Transverse colon (tissue), 4 donors: ENCODE measurements around the gene KSR1. TPM values are rescaled to one million over a fixed set of nuclear protein-coding genes. Genes with fewer than 3 reads are reported as not detected.

Experiments used
- DNase-seq: peaks from one replicate; pipeline ENCODE4 v3.0.0-alpha.2; 2019
- H3K27ac ChIP-seq, 4 donors: fragments of 200-600 bp; sonication (generic); 2 replicates each; pipeline ENCODE4 v1.5.1; 2016 to 2018; ENCODE audit warnings: inconsistent platforms in 4 of 4
- H3K27me3 ChIP-seq: fragments of 200-600 bp; sonication (generic); 2 replicates; pipeline ENCODE4 v1.5.1; 2017; ENCODE audit warnings: inconsistent platforms
- H3K36me3 ChIP-seq, 4 donors: fragments of 200-600 bp; sonication (generic); 2 replicates each; pipeline ENCODE4 v1.5.1; 2017 to 2019; ENCODE audit warnings: inconsistent platforms in 4 of 4
- H3K4me1 ChIP-seq, 4 donors: fragments of 200-600 bp; sonication (generic); 2 replicates each; pipeline ENCODE4 v1.5.1; 2017 to 2020; ENCODE audit warnings: inconsistent platforms in 4 of 4
- H3K4me3 ChIP-seq, 4 donors: fragments of 200-600 bp; sonication (generic); 1 replicate in 1 of 4; 2 replicates in 3 of 4; pipeline versions ENCODE4 v1.5.1 to v1.6.1; 2017 to 2019; ENCODE audit warnings: inconsistent platforms in 4 of 4
- H3K9me3 ChIP-seq, 2 donors: fragments of 200-600 bp; sonication (generic); 2 replicates each; pipeline ENCODE4 v1.5.1; 2017 to 2019; ENCODE audit warnings: inconsistent platforms in 2 of 2
- CTCF ChIP-seq, 5 experiments: fragments of 200-600 bp in 3 of 5; fragments of 450-650 bp in 2 of 5; sonication (generic) in 3 of 5; IDR thresholded peaks; 1 replicate in 2 of 5; 2 replicates in 3 of 5; pipeline ENCODE4 v1.5.1; 2016 to 2017; ENCODE audit warnings: antibody characterized with exemption in 5 of 5, inconsistent platforms in 3 of 5, mild to moderate bottlenecking in 2 of 5, moderate library complexity in 1 of 5
- EP300 ChIP-seq: sonication (generic); formaldehyde crosslinking; IDR thresholded peaks from one replicate; pipeline ENCODE4 v1.6.1; 2017; ENCODE audit warnings: antibody characterized with exemption, low read depth
- POLR2A ChIP-seq: fragments of 450-650 bp; IDR thresholded peaks from one replicate; pipeline ENCODE4 v1.6.1; 2016; ENCODE audit warnings: antibody characterized with exemption, mild to moderate bottlenecking, moderate library complexity
- POLR2AphosphoS5 ChIP-seq, 3 donors: sonication (generic); formaldehyde crosslinking; IDR thresholded peaks; one replicate each; pipeline ENCODE4 v1.6.1; 2016; ENCODE audit warnings: antibody characterized with exemption in 3 of 3
- WGBS, 2 donors: methylation state at CpG; one replicate each; pipeline ENCODE4 v1.1.5; 2018; ENCODE audit warnings: low coverage in 1 of 2; 5-methylcytosine and 5-hydroxymethylcytosine counted together
- in situ Hi-C, 4 donors: fragments of 200-750 bp; cut with MboI; loops; one replicate each; pipeline versions ENCODE4 v1.15.0 to v1.15.1; 2017; ENCODE audit warnings: low sequenced_read_pairs in 3 of 4, low pct_ligation_motif_present in 1 of 4, low pct_unique_long_range_greater_than_20kb in 1 of 4
- intact Hi-C: fragments of 100-400 bp; cut with DNase I; formaldehyde crosslinking; loops from one replicate; pipeline ENCODE4 v1.15.1; 2023; ENCODE audit warnings: low total_unique reads
- total RNA-seq, 4 donors: library from RNA; depleted of rRNA; stranded (reverse); fragments of >200 nt; gene quantifications; one replicate each; pipeline ENCODE4 v1.1.0, GENCODE V29; 2016

KSR1 gene
- total RNA-seq, 4 donors from 2014 or later, result 8.2 to 55.7 (median 30.9) TPM

- H3K27me3 ChIP-seq, result no peaks in the 10 kb centered on the region
- intact Hi-C loops, result no loop called here
- no peak overlapping the region for H3K27ac ChIP-seq
- no peaks in the 10 kb centered on the region for H3K9me3 ChIP-seq
- no peak for DNase-seq
- TF ChIP-seq CTCF (IDR thresholded peaks at IDR 0.05) (no peak), POLR2A (no peak), POLR2AphosphoS5 (IDR thresholded peaks at IDR 0.05) (no peak), EP300 (no peak)
- H3K36me3 ChIP-seq, result no peaks in the 10 kb centered on the region
- H3K4me3 ChIP-seq, result no peak overlapping the region
- in situ Hi-C loops, result loop anchor here in 1 of 4 donors (25.0 kb wide), 1 partner anchor 163 kb away; no protein-coding TSS in a partner anchor
- WGBS, 2 donors, result 62 to 80% methylated on average over 1 to 2 of the region's 2 CpGs
- peaks cover 3 to 39% (median 9%) of the 10 kb centered on the region in 4 donors for H3K4me1 ChIP-seq
Measured at GRCh38 chr17:27525316-27525715, 69.1 kb downstream of the KSR1 start.

GRCh38 chr17:27525836-27526603 lies 69.8 kb downstream of the KSR1 start:
- intact Hi-C loops, result no loop called here
- no peak for TF ChIP-seq EP300
- in situ Hi-C loops, result loop anchor here in 1 of 4 donors (25.0 kb wide), 1 partner anchor 164 kb away; no protein-coding TSS in a partner anchor
- Histone ChIP-seq H3K27ac (no peak overlapping the region), H3K4me1 (peaks cover 3 to 38% (median 7%) of the 10 kb centered on the region in 4 donors), H3K27me3 (no peaks in the 10 kb centered on the region), H3K9me3 (no peaks in the 10 kb centered on the region), H3K4me3 (no peak overlapping the region), H3K36me3 (no peaks in the 10 kb centered on the region)
- no peak for DNase-seq
- WGBS, 2 donors, result 93 to 94% methylated on average over 4 to 6 of the region's 6 CpGs

- intact Hi-C loops (no loop called here), in situ Hi-C loops (loop anchor here in 1 of 4 donors (25.0 kb wide), 1 partner anchor 164 kb away; no protein-coding TSS in a partner anchor)
- no peak for TF ChIP-seq EP300
- no peak for TF ChIP-seq POLR2A
- TF ChIP-seq POLR2AphosphoS5 (IDR thresholded peaks at IDR 0.05), result no peak
- TF ChIP-seq CTCF (IDR thresholded peaks at IDR 0.05), result no peak
- Histone ChIP-seq H3K36me3 (no peaks in the 10 kb centered on the region), H3K9me3 (no peaks in the 10 kb centered on the region), H3K4me1 (peaks cover 6 to 37% (median 8%) of the 10 kb centered on the region in 4 donors), H3K27me3 (no peaks in the 10 kb centered on the region), H3K27ac (no peak overlapping the region), H3K4me3 (no peak overlapping the region)
- 8 to 9% methylated on average over 4 to 9 of the region's 9 CpGs for WGBS, 2 donors
- DNase-seq, result peak; percentile 44
Measured at GRCh38 chr17:27526604-27527002, 70.4 kb downstream of the KSR1 start.

- 63 to 84% methylated on average over 5 to 7 of the region's 7 CpGs for WGBS, 2 donors
- Histone ChIP-seq H3K9me3 (no peaks in the 10 kb centered on the region), H3K36me3 (no peaks in the 10 kb centered on the region), H3K4me3 (no peak overlapping the region), H3K4me1 (peaks cover 8 to 50% (median 12%) of the 10 kb centered on the region in 4 donors), H3K27ac (no peak overlapping the region), H3K27me3 (no peaks in the 10 kb centered on the region)
- intact Hi-C loops (no loop called here), in situ Hi-C loops (loop anchor here in 1 of 4 donors (25.0 kb wide), 1 partner anchor 167 kb away; no protein-coding TSS in a partner anchor)
- no peak for DNase-seq
- TF ChIP-seq POLR2A (no peak), POLR2AphosphoS5 (IDR thresholded peaks at IDR 0.05) (no peak), EP300 (no peak), CTCF (IDR thresholded peaks at IDR 0.05) (no peak)
Measured at GRCh38 chr17:27529230-27529796, 73.1 kb downstream of the KSR1 start.
